HEK293T (cell line): ENCODE measurements around the gene BICC1.

Experiments used
- CTCF ChIA-PET: fragments of 350-600 bp; formaldehyde crosslinking; extraction: SDS; loops from one replicate; lab custom pipeline; 2021; ENCODE audit warnings: antibody characterized with exemption, inconsistent platforms; lab: Yijun Ruan, JAX
- POLR2A ChIA-PET: fragments of 350-600 bp; formaldehyde crosslinking; extraction: SDS; loops from one replicate; lab custom pipeline; 2020; ENCODE audit warnings: antibody characterized with exemption, inconsistent platforms; lab: Yijun Ruan, JAX
- DNase-seq: peaks from one replicate; pipeline ENCODE4 v3.0.0; 2012; ENCODE audit warnings: mixed read lengths; ENCODE audit errors: extremely low spot score
- ARNT ChIP-seq: fragments of 450-650 bp; IDR thresholded peaks from 2 replicates; pipeline ENCODE4 v1.6.1; 2017; ENCODE audit warnings: mild to moderate bottlenecking
- BHLHE40 ChIP-seq: fragments of 450-650 bp; IDR thresholded peaks from 2 replicates; pipeline ENCODE4 v1.6.1; 2016; ENCODE audit warnings: mild to moderate bottlenecking, moderate library complexity, borderline replicate concordance
- CTBP1 ChIP-seq: fragments of 450-650 bp; IDR thresholded peaks from 2 replicates; pipeline ENCODE4 v1.6.1; 2016; ENCODE audit warnings: borderline replicate concordance
- ELF4 ChIP-seq: fragments of 450-650 bp; IDR thresholded peaks from 2 replicates; pipeline ENCODE4 v1.6.1; 2017; ENCODE audit warnings: antibody characterized with exemption
- FOXA1 ChIP-seq: fragments of 450-650 bp; IDR thresholded peaks from 2 replicates; pipeline ENCODE4 v1.6.1; 2016; ENCODE audit warnings: mild to moderate bottlenecking
- FOXK2 ChIP-seq: fragments of 450-650 bp; IDR thresholded peaks from 2 replicates; pipeline ENCODE4 v1.6.1; 2016; ENCODE audit warnings: mild to moderate bottlenecking
- FOXM1 ChIP-seq: fragments of 450-650 bp; IDR thresholded peaks from 2 replicates; pipeline ENCODE4 v1.6.1; 2017; ENCODE audit warnings: mild to moderate bottlenecking, borderline replicate concordance
- HDGF ChIP-seq: fragments of 450-650 bp; IDR thresholded peaks from 2 replicates; pipeline ENCODE4 v1.6.1; 2017; ENCODE audit warnings: antibody characterized with exemption, borderline replicate concordance
- L3MBTL2 ChIP-seq: fragments of 450-650 bp; conservative IDR thresholded peaks from 2 replicates; pipeline ENCODE4 v1.6.1; 2016; ENCODE audit warnings: mild to moderate bottlenecking
- LEF1 ChIP-seq: fragments of 450-650 bp; IDR thresholded peaks from 2 replicates; pipeline ENCODE4 v1.6.1; 2017; ENCODE audit warnings: mild to moderate bottlenecking, borderline replicate concordance
- NFRKB ChIP-seq: fragments of 450-650 bp; IDR thresholded peaks from 2 replicates; pipeline ENCODE4 v1.6.1; 2016; ENCODE audit warnings: mild to moderate bottlenecking, moderate library complexity
- SP1 ChIP-seq: fragments of 450-650 bp; IDR thresholded peaks from 2 replicates; pipeline ENCODE4 v1.6.1; 2017
- SUZ12 ChIP-seq: fragments of 450-650 bp; IDR thresholded peaks from 2 replicates; pipeline ENCODE4 v1.6.1; 2016; ENCODE audit warnings: mild to moderate bottlenecking
- TARDBP ChIP-seq: fragments of 450-650 bp; IDR thresholded peaks from 2 replicates; pipeline ENCODE4 v1.6.1; 2016
- ZNF384 ChIP-seq: fragments of 450-650 bp; IDR thresholded peaks from 2 replicates; pipeline ENCODE4 v1.6.1; 2016
- TF ChIP-seq, protein P1 (sequence below): fragments of 450-650 bp; IDR thresholded peaks from 2 replicates; pipeline ENCODE4 v1.6.1; 2016

The BICC1 gene

DNA sequence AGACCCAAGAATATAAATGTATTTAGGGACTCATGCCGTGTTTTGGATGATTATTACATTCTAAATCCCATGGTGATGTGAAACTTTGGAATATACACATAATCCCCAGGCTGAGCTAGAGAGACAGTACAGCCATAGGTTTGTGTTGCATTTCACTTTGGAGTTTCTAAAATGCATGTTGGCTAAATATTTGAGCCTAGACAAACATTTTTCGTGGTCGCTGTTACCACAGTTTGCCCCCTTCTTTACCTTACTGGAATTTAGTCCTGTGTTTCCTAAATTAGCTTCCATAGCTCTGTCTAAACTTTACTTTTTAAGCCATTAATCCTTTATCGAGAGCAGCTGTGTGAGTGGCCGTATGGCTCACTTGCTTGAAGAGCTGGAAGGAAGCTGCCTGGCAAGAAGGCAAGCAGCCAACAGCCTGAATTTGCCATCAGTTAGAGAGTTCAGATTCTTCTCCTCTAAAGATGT is 192.0 kb downstream of the BICC1 start:
- ChIA-PET CTCF (no interaction called here), POLR2A (no interaction called here)
- DNase-seq, result no peak
- TF ChIP-seq, protein P1, sequence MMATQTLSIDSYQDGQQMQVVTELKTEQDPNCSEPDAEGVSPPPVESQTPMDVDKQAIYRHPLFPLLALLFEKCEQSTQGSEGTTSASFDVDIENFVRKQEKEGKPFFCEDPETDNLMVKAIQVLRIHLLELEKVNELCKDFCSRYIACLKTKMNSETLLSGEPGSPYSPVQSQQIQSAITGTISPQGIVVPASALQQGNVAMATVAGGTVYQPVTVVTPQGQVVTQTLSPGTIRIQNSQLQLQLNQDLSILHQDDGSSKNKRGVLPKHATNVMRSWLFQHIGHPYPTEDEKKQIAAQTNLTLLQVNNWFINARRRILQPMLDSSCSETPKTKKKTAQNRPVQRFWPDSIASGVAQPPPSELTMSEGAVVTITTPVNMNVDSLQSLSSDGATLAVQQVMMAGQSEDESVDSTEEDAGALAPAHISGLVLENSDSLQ, result no peak
- TF ChIP-seq SP1 (no peak), FOXK2 (no peak), LEF1 (no peak), NFRKB (no peak), BHLHE40 (no peak), TARDBP (no peak), CTBP1 (no peak), ARNT (no peak), FOXM1 (no peak), ZNF384 (no peak), L3MBTL2 (no peak), SUZ12 (no peak), FOXA1 (no peak), HDGF (no peak), ELF4 (no peak)

DNA sequence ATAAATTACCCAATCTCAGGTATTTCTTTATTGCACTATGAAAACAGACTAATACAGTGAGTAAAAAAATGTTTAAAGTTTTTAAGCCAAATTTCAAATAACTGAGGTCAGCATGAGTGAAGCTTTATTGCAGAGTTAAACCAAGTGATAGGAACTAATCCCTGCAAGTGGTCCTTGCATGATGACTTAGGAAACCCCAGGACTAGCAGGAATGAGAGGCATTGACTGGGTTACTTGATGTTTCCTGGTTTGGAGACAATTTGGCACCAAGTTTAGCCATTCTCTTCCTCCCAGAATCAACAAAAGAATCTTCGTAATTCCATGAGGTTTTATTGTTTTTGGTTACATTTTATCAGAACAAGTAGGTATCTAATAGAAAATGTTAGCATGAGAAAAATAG is 194.2 kb downstream of the BICC1 start:
- no peak for DNase-seq
- ChIA-PET CTCF (no interaction called here), POLR2A (no interaction called here)
- TF ChIP-seq FOXM1 (no peak), SUZ12 (no peak), ELF4 (no peak), SP1 (no peak), BHLHE40 (no peak), NFRKB (no peak), HDGF (no peak), ARNT (no peak), TARDBP (no peak)

DNA sequence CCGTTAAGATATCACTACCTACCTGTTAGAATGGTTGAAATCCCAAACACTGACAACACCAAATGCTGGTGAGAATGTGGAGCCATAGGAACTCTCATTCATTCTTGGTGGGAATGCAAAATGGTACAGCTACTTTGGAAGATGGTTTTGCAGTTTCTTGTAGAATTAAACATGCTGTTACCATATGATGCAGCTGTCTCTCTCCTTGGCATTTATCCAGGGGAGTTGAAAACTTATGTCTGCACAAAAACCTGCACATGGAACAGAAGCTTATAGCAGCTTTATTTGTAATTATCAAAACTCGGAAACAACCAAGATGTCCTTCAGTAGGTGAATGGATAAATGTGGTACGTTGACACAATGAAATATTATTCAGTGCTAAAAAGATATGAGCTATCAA is 199.5 kb downstream of the BICC1 start:
- POLR2A ChIA-PET, result no interaction called here
- TF ChIP-seq SUZ12, result no peak
- TF ChIP-seq ELF4, result no peak
- TF ChIP-seq ARNT, result no peak
- no peak for TF ChIP-seq FOXA1
- no peak for TF ChIP-seq HDGF
- TF ChIP-seq, protein P1, result no peak
- TF ChIP-seq FOXM1, result no peak
- TF ChIP-seq ZNF384, result no peak
- no peak for TF ChIP-seq TARDBP
- TF ChIP-seq SP1, result no peak
- no peak for TF ChIP-seq FOXK2
- CTCF ChIA-PET, result no interaction called here
- no peak for DNase-seq

DNA sequence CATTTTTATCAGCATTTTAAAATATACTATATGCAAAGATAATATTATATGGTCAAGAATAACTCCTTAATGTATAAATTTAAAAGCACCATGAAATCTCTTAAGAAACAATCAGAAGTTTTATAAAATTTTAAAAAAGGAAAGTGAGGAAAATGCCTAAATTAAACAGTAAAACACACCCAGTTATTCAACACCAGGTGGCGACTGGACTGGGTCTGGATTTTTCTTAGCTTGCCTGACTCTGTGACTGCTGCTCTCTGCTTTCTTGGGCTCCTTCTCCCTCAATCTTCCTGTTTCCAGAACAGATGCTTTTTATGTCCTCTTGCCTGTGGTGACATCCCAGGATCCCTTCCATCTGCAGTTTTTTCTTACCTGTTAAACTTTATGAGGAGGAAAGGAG is 200.3 kb downstream of the BICC1 start:
- no peak for DNase-seq
- TF ChIP-seq ZNF384 (no peak), BHLHE40 (no peak), TARDBP (no peak), FOXA1 (no peak), CTBP1 (no peak), HDGF (no peak)
- ChIA-PET CTCF (no interaction called here), POLR2A (no interaction called here)

DNA sequence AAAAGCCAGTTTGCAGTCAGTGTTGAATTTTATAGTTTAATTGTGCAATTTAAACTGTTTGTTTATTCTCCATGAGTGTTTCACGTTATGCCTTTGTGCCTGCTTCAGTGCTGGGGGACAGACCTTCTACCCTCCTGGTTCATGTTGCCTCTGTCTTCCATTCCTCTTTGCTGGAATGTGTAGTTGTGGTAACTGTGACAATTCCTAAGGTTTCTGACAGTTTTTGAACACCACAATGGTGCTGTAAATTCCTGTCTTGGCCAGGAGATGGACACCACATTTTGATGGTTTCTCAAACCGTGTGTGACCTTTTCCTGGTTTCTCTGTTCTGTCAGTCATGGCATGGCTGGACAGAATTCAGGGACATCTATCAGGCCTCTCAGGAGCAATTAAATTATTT is 201.7 kb downstream of the BICC1 start:
- ChIA-PET POLR2A (no interaction called here), CTCF (interaction anchor here (0.6 kb wide), 1 partner anchor 234 kb away, joined by 3 read pairs; no protein-coding TSS in a partner anchor)
- TF ChIP-seq CTBP1 (no peak), BHLHE40 (no peak), ELF4 (no peak), TARDBP (no peak), ZNF384 (no peak)
- DNase-seq, result no peak

DNA sequence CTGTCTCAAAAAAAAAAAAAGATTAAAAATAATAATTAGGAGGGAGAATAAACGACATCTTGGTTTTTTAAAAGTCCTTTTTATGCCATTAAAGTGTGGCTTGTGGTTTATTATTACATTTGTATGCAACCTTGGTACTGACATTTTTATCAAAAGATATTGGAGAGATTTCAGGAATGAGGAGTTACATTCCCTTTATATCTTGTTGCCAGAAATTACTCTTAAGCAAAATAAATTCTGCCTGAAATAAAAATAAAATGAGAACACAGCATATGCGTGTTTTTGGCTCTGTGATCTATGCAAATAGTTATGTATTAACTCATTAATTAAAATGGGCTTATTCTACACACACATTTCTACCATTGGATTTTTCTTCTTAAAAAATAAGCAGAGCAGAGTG is 202.4 kb downstream of the BICC1 start:
- no peak for DNase-seq
- TF ChIP-seq HDGF (no peak), FOXA1 (no peak), SUZ12 (no peak), ARNT (no peak), CTBP1 (no peak), NFRKB (no peak), SP1 (no peak), ZNF384 (no peak), BHLHE40 (no peak), FOXM1 (no peak), TARDBP (no peak), FOXK2 (no peak)
- TF ChIP-seq, protein P1, result no peak
- ChIA-PET CTCF (no interaction called here), POLR2A (no interaction called here)

DNA sequence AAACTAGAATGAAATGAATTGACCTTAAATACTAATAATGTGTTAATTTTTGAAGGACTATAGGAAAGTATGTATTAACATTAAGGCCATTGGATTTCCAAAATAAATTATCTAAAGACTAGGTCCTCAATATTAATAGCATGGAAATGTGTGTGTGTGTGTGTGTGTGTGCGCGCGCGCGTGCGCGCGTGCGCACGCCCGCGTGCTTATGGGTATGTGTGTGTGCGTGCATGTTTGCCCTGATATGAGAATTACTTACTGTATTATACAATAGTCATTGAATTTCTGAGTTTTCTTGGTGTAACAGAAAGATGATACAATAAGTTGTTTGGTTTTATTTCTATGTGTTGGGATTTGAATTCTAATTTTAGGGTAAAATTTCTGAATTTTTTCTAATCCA is 205.9 kb downstream of the BICC1 start:
- POLR2A ChIA-PET, result no interaction called here
- DNase-seq, result no peak
- CTCF ChIA-PET, result no interaction called here
- TF ChIP-seq CTBP1, result no peak
- no peak for TF ChIP-seq LEF1
- TF ChIP-seq ARNT, result no peak
- TF ChIP-seq, protein P1, result no peak
- TF ChIP-seq ELF4, result no peak
- no peak for TF ChIP-seq L3MBTL2
- TF ChIP-seq SUZ12, result no peak
- no peak for TF ChIP-seq ZNF384
